ENCODE results near the gene NT5C3A.

GRCh38 chr7:33040803-33041516, 21.6 kb downstream of the NT5C3A start:
- no peak for TF ChIP-seq JUN (IDR thresholded peaks at IDR 0.05; ENCODE audit: low read depth, low read length)
- TF ChIP-seq SAP30 (IDR thresholded peaks at IDR 0.05; ENCODE audit: insufficient read depth, insufficient replicate concordance, low read length), result no peak

Data from H1 (cell line).